Stimulated activated memory B cell treated with anti-CD40 and anti-IgM and Interleukin-4, amounts not matched to agents 10 μg/mL and 1 μg/mL and 100 μg/mL, for 72 hours (primary cell): ENCODE results near the gene ERBB4.

Experiments used
- ATAC-seq: fragments of 150-1000 bp; cut with Tn5 transposase; 2 replicates; pipeline ENCODE4 v1.10.0; 2021
- H3K27ac Mint-ChIP-seq: one replicate; pipeline ENCODE4 v1.8.0; 2022; ENCODE audit warnings: mild to moderate bottlenecking, mixed read lengths
- H3K27me3 Mint-ChIP-seq: one replicate; pipeline ENCODE4 v1.8.0; 2022; ENCODE audit warnings: mixed read lengths
- H3K36me3 Mint-ChIP-seq: one replicate; pipeline ENCODE4 v1.8.0; 2022; ENCODE audit warnings: mixed read lengths
- H3K4me1 Mint-ChIP-seq: one replicate; pipeline ENCODE4 v1.8.0; 2022; ENCODE audit warnings: mixed read lengths
- H3K4me3 Mint-ChIP-seq: one replicate; pipeline ENCODE4 v1.8.0; 2022; ENCODE audit warnings: mild to moderate bottlenecking, moderate library complexity, mixed read lengths
- H3K9me3 Mint-ChIP-seq: one replicate; pipeline ENCODE4 v1.8.0; 2022; ENCODE audit warnings: mixed read lengths

ERBB4 gene

GRCh38 chr2:211963969-211964368 is 574.6 kb downstream of the ERBB4 start:
- no peak for ATAC-seq
- Mint-ChIP-seq H3K9me3 (peaks cover 4% of the 10 kb centered on the region), H3K27ac (no peak overlapping the region), H3K4me1 (no peaks in the 10 kb centered on the region), H3K27me3 (no peaks in the 10 kb centered on the region), H3K36me3 (no peaks in the 10 kb centered on the region), H3K4me3 (no peak overlapping the region)

- H3K4me1 Mint-ChIP-seq, result no peaks in the 10 kb centered on the region
- peaks cover 4% of the 10 kb centered on the region for H3K9me3 Mint-ChIP-seq
- H3K4me3 Mint-ChIP-seq, result no peak overlapping the region
- no peaks in the 10 kb centered on the region for H3K36me3 Mint-ChIP-seq
- H3K27ac Mint-ChIP-seq, result no peak overlapping the region
- no peak for ATAC-seq
- no peaks in the 10 kb centered on the region for H3K27me3 Mint-ChIP-seq
These were observed 580.8 kb downstream of the ERBB4 start for GRCh38 chr2:211957799-211958198.

- H3K36me3 Mint-ChIP-seq, result no peaks in the 10 kb centered on the region
- no peak overlapping the region for H3K27ac Mint-ChIP-seq
- no peaks in the 10 kb centered on the region for H3K27me3 Mint-ChIP-seq
- no peaks in the 10 kb centered on the region for H3K4me1 Mint-ChIP-seq
- ATAC-seq, result no peak
- H3K4me3 Mint-ChIP-seq, result no peak overlapping the region
- no peaks in the 10 kb centered on the region for H3K9me3 Mint-ChIP-seq
These were observed 583.0 kb downstream of the ERBB4 start for GRCh38 chr2:211955648-211956047.

- Mint-ChIP-seq H3K4me3 (no peak overlapping the region), H3K27ac (no peak overlapping the region), H3K36me3 (no peaks in the 10 kb centered on the region), H3K9me3 (peaks cover 5% of the 10 kb centered on the region), H3K4me1 (no peaks in the 10 kb centered on the region), H3K27me3 (no peaks in the 10 kb centered on the region)
- no peak for ATAC-seq
These were observed 589.7 kb downstream of the ERBB4 start for GRCh38 chr2:211948932-211949331.

GRCh38 chr2:211946960-211947359 is 591.6 kb downstream of the ERBB4 start:
- no peak overlapping the region for H3K27ac Mint-ChIP-seq

GRCh38 chr2:211944572-211944971 is 594.0 kb downstream of the ERBB4 start:
- Mint-ChIP-seq H3K27ac (no peak overlapping the region), H3K36me3 (no peaks in the 10 kb centered on the region), H3K9me3 (peaks cover 5% of the 10 kb centered on the region), H3K4me3 (no peak overlapping the region), H3K27me3 (no peaks in the 10 kb centered on the region), H3K4me1 (no peaks in the 10 kb centered on the region)
- no peak for ATAC-seq

More at GRCh38 chr2:211946960-211947359, 591.6 kb downstream of the ERBB4 start:
- ATAC-seq, result no peak
- H3K9me3 Mint-ChIP-seq, result peaks cover 5% of the 10 kb centered on the region
- H3K4me1 Mint-ChIP-seq, result no peaks in the 10 kb centered on the region
- no peaks in the 10 kb centered on the region for H3K36me3 Mint-ChIP-seq
- no peaks in the 10 kb centered on the region for H3K27me3 Mint-ChIP-seq
- no peak overlapping the region for H3K4me3 Mint-ChIP-seq

- no peaks in the 10 kb centered on the region for H3K27me3 Mint-ChIP-seq
- no peak overlapping the region for H3K27ac Mint-ChIP-seq
- ATAC-seq, result no peak
- no peaks in the 10 kb centered on the region for H3K9me3 Mint-ChIP-seq
- no peak overlapping the region for H3K4me3 Mint-ChIP-seq
- H3K36me3 Mint-ChIP-seq, result no peaks in the 10 kb centered on the region
- no peaks in the 10 kb centered on the region for H3K4me1 Mint-ChIP-seq
These were observed 596.4 kb downstream of the ERBB4 start for GRCh38 chr2:211942153-211942552.

- Mint-ChIP-seq H3K27ac (no peak overlapping the region), H3K4me3 (no peak overlapping the region), H3K9me3 (no peaks in the 10 kb centered on the region), H3K36me3 (no peaks in the 10 kb centered on the region), H3K27me3 (no peaks in the 10 kb centered on the region), H3K4me1 (no peaks in the 10 kb centered on the region)
- no peak for ATAC-seq
These were observed 597.3 kb downstream of the ERBB4 start for GRCh38 chr2:211941216-211941747.

- no peak overlapping the region for H3K27ac Mint-ChIP-seq
- H3K9me3 Mint-ChIP-seq, result no peaks in the 10 kb centered on the region
These were observed 599.4 kb downstream of the ERBB4 start for GRCh38 chr2:211939177-211939576.

GRCh38 chr2:211934811-211935210 is 603.8 kb downstream of the ERBB4 start:
- Mint-ChIP-seq H3K4me3 (no peak overlapping the region), H3K4me1 (no peaks in the 10 kb centered on the region), H3K36me3 (no peaks in the 10 kb centered on the region), H3K9me3 (no peaks in the 10 kb centered on the region), H3K27ac (no peak overlapping the region), H3K27me3 (no peaks in the 10 kb centered on the region)
- ATAC-seq, result no peak

More at GRCh38 chr2:211939177-211939576, 599.4 kb downstream of the ERBB4 start:
- no peak overlapping the region for H3K4me3 Mint-ChIP-seq
- ATAC-seq, result no peak
- H3K36me3 Mint-ChIP-seq, result no peaks in the 10 kb centered on the region
- H3K27me3 Mint-ChIP-seq, result no peaks in the 10 kb centered on the region
- H3K4me1 Mint-ChIP-seq, result no peaks in the 10 kb centered on the region

- H3K27me3 Mint-ChIP-seq, result no peaks in the 10 kb centered on the region
- no peaks in the 10 kb centered on the region for H3K9me3 Mint-ChIP-seq
- no peak for ATAC-seq
- no peaks in the 10 kb centered on the region for H3K36me3 Mint-ChIP-seq
- H3K4me3 Mint-ChIP-seq, result no peak overlapping the region
- H3K4me1 Mint-ChIP-seq, result no peaks in the 10 kb centered on the region
- H3K27ac Mint-ChIP-seq, result no peak overlapping the region
These were observed 607.3 kb downstream of the ERBB4 start for GRCh38 chr2:211931314-211931713.

GRCh38 chr2:211930331-211930730 is 608.3 kb downstream of the ERBB4 start:
- H3K4me3 Mint-ChIP-seq, result no peak overlapping the region
- no peaks in the 10 kb centered on the region for H3K36me3 Mint-ChIP-seq
- ATAC-seq, result no peak

GRCh38 chr2:211928201-211928600 is 610.4 kb downstream of the ERBB4 start:
- H3K4me3 Mint-ChIP-seq, result no peak overlapping the region
- no peaks in the 10 kb centered on the region for H3K36me3 Mint-ChIP-seq
- ATAC-seq, result no peak
- H3K27me3 Mint-ChIP-seq, result no peaks in the 10 kb centered on the region
- no peak overlapping the region for H3K27ac Mint-ChIP-seq
- no peaks in the 10 kb centered on the region for H3K4me1 Mint-ChIP-seq
- H3K9me3 Mint-ChIP-seq, result no peaks in the 10 kb centered on the region

More at GRCh38 chr2:211930331-211930730, 608.3 kb downstream of the ERBB4 start:
- Mint-ChIP-seq H3K27me3 (no peaks in the 10 kb centered on the region), H3K27ac (no peak overlapping the region), H3K9me3 (no peaks in the 10 kb centered on the region), H3K4me1 (no peaks in the 10 kb centered on the region)

GRCh38 chr2:211923019-211923418 is 615.6 kb downstream of the ERBB4 start:
- Mint-ChIP-seq H3K27ac (no peak overlapping the region), H3K4me3 (no peak overlapping the region), H3K9me3 (no peaks in the 10 kb centered on the region), H3K4me1 (no peaks in the 10 kb centered on the region), H3K27me3 (no peaks in the 10 kb centered on the region), H3K36me3 (no peaks in the 10 kb centered on the region)
- ATAC-seq, result no peak

GRCh38 chr2:211903961-211904360 is 634.6 kb downstream of the ERBB4 start:
- ATAC-seq, result no peak
- H3K4me1 Mint-ChIP-seq, result no peaks in the 10 kb centered on the region
- no peak overlapping the region for H3K4me3 Mint-ChIP-seq
- no peaks in the 10 kb centered on the region for H3K27me3 Mint-ChIP-seq
- H3K36me3 Mint-ChIP-seq, result no peaks in the 10 kb centered on the region
- no peak overlapping the region for H3K27ac Mint-ChIP-seq
- H3K9me3 Mint-ChIP-seq, result no peaks in the 10 kb centered on the region

- H3K4me3 Mint-ChIP-seq, result no peak overlapping the region
- no peak overlapping the region for H3K27ac Mint-ChIP-seq
- no peaks in the 10 kb centered on the region for H3K36me3 Mint-ChIP-seq
- H3K9me3 Mint-ChIP-seq, result no peaks in the 10 kb centered on the region
- no peak for ATAC-seq
- no peaks in the 10 kb centered on the region for H3K4me1 Mint-ChIP-seq
- H3K27me3 Mint-ChIP-seq, result no peaks in the 10 kb centered on the region
These were observed 637.3 kb downstream of the ERBB4 start for GRCh38 chr2:211901226-211901846.
